Skin epidermis (tissue), 12 donors: ENCODE measurements around the gene HDGFL3.
"Not testable (repeated sequence)": the region's sequence is repeated elsewhere in the genome, so short reads cannot be mapped to it uniquely, and the experiment has no call there.

Experiments used
- H3K27ac ChIP-seq, 21 experiments: fragments of 200-600 bp; sonication (generic) in 11 of 21; one replicate each; pipeline ENCODE4 v1.5.0; 2020; ENCODE audit warnings: mild to moderate bottlenecking in 3 of 21, inconsistent platforms in 2 of 21, moderate library complexity in 2 of 21
- H3K4me3 ChIP-seq, 7 experiments: fragments of 200-600 bp; sonication (generic) in 2 of 7; one replicate each; pipeline ENCODE4 v1.5.0; 2020; ENCODE audit warnings: inconsistent platforms in 2 of 7, mild to moderate bottlenecking in 2 of 7, moderate library complexity in 1 of 7

HDGFL3 gene

DNA sequence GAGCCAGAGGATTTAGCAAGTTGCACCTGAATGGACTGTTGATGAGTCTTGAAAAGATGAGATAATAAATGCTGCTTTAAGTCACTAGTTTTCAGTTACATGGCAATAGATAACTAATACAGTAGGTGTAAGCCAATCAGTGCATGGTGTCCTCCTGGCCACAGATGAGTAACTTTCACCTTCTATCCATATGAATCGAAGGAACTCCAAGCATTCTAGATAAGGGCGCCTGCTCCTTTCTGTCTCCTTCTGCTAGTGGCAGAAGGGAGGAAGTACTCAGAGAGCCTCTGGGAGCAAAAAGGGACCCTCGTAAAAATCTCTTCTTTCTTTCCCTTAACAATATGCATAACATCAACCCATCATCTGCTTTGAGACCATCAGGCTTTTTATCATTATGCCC lies 62.9 kb downstream of the HDGFL3 start:
- no peak overlapping the region for H3K4me3 ChIP-seq
- H3K27ac ChIP-seq, result no peak overlapping the region

DNA sequence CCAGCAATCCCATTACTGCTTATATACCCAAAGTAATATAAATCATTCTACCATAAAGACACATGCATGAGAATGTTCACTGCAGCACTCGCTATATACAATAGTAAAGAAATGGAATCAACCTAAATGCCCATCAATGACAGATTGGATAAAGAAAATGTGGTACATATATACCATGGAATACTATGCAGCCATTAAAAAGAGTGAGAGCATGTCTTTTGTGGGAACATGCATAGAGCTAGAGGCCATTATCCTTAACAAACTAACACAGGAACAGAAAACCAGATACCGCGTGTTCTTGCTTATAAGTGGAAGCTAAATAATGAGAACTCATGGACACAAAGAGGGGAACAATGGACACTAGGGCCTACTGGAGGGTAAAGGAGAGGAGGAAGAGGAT lies 65.5 kb downstream of the HDGFL3 start:
- H3K27ac ChIP-seq, H3K4me3 ChIP-seq: not testable (repeated sequence)

GRCh38 chr15:83132861-83133523 lies 74.6 kb downstream of the HDGFL3 start:
- Histone ChIP-seq H3K4me3 (no peak overlapping the region), H3K27ac (no peak overlapping the region)

DNA sequence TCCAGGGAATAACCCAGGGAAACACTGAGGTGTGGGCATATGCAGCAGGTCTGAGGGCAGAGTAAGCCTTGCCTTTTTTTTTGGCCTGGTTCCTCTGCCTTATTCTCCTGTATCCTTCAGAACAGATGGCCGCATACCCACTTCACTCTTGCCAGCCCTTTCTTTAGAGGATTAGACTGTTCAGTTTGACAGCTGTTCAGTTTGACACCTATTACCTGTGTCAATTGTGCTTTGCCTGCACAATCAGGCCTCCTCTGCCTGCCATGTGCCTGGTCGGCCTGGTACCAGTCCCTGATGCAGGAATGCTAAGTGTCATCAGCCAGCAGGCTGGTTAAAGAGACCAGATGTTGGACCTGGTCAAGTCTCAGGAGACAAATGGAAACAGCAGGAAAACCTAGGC lies 77.8 kb downstream of the HDGFL3 start:
- H3K27ac ChIP-seq, result no peak overlapping the region

DNA sequence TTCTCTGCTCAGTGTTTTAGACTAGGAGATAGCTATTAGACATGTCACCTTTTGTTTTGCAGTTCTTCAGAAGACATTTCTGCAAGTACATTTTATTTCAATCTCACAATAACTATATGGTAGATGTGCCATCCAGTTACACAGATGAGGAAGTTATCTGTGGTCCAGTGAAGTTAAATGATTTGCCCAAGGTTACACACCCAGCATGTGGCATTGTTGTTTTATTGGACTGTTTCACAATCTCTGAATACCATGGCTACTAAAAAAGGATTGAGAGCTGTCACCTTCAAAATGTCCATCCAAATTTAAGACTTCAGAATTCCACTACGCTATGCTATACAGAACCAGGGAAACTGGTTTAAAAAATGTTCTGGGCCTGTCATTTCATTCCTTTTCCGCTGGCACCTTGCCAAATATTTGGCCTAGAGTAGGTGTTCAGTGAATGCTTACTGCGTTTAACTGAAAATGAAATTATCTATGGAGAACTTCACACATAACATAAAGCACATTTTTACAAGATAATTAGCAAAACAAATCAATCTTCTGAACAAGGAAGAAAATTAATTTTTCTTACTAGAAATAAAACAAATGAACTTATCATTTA lies 80.0 kb downstream of the HDGFL3 start:
- Histone ChIP-seq H3K4me3 (no peak overlapping the region), H3K27ac (no peak overlapping the region)

More for the DNA sequence above, 77.8 kb downstream of the HDGFL3 start:
- no peak overlapping the region for H3K4me3 ChIP-seq

DNA sequence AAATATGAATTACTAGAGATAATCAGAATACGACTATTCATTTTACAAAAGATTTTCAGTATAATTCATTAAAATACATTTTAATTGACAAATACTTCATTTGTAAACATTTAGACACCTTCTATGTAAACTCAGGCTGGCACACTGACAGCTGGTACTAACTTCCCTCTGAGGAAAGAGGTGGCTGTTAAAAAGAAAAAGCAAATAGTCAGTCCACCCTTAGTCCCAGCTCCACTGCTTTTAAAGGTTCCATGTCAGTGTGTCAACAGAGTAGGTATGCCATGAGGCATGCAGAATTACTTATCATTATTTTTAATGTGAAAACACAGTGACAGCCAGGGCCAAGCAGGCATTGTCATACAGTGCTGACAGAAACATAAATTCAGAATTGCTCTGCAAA lies 84.1 kb downstream of the HDGFL3 start:
- Histone ChIP-seq H3K27ac (no peak overlapping the region), H3K4me3 (no peak overlapping the region)

DNA sequence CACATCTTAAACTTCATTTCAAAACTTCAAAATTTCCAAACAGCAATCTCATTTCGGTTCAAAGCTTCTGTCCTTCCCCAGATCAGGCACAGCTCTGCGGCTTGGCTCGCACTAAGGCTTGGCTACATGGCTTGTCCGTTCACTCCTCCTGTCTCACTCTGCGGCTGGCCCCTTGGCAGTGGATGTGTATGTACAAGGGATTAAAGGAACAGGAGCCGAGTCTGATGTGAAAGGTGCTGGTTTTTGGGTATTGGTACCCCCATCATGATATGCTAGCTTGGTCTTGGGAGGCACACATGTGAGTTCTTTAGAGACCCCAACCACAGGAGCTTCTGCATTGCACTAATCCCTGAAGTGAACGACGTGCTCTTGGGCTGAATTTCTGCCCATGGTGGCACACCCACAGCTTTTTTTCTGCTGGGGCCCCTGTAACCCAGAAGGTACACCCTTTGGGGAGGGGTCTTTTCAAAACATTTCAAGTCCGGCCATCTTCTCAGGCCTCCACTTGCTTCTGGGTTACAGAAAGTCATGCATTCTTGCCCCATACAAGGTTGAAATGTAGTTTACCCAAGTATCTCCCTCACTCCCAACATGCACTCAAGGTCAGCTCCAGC lies 87.5 kb downstream of the HDGFL3 start:
- no peak overlapping the region for H3K27ac ChIP-seq

DNA sequence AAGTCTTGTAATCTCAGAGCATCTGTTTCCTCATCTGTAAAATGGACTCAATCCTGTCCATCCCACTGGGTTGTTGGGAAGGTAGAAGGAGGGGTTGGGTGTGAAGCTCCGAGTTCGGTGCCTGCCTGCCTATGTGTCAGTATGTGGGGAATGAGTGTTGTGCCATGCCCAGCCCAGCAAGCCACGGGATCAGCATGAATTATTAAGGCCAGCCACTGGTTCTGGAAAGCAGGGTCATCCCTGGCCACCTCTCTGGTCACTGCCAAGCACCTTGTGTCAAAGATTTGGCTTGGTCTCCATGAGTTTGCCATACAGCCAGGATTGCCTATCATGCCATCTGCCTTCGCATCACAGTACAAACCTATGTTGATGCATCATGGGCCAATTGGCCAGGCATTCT lies 88.7 kb downstream of the HDGFL3 start:
- H3K27ac ChIP-seq, result no peak overlapping the region

More for the DNA sequence above, 87.5 kb downstream of the HDGFL3 start:
- no peak overlapping the region for H3K4me3 ChIP-seq

GRCh38 chr15:83118291-83118827 lies 89.3 kb downstream of the HDGFL3 start:
- H3K4me3 ChIP-seq, result no peak overlapping the region
- no peak overlapping the region for H3K27ac ChIP-seq

More for the DNA sequence above, 88.7 kb downstream of the HDGFL3 start:
- H3K4me3 ChIP-seq, result no peak overlapping the region

- Histone ChIP-seq H3K27ac (no peak overlapping the region), H3K4me3 (no peak overlapping the region)
Observed at GRCh38 chr15:83115831-83116565, 91.6 kb downstream of the HDGFL3 start.

GRCh38 chr15:83115410-83115809 lies 92.2 kb downstream of the HDGFL3 start:
- H3K27ac ChIP-seq, result no peak overlapping the region

GRCh38 chr15:83114856-83115255 lies 92.8 kb downstream of the HDGFL3 start:
- no peak overlapping the region for H3K4me3 ChIP-seq
- no peak overlapping the region for H3K27ac ChIP-seq

More at GRCh38 chr15:83115410-83115809, 92.2 kb downstream of the HDGFL3 start:
- no peak overlapping the region for H3K4me3 ChIP-seq

GRCh38 chr15:83113881-83114674 lies 93.5 kb downstream of the HDGFL3 start:
- no peak overlapping the region for H3K27ac ChIP-seq

GRCh38 chr15:83112956-83113299 lies 94.7 kb downstream of the HDGFL3 start:
- H3K4me3 ChIP-seq, result no peak overlapping the region
- no peak overlapping the region for H3K27ac ChIP-seq

More at GRCh38 chr15:83113881-83114674, 93.5 kb downstream of the HDGFL3 start:
- H3K4me3 ChIP-seq, result no peak overlapping the region

DNA sequence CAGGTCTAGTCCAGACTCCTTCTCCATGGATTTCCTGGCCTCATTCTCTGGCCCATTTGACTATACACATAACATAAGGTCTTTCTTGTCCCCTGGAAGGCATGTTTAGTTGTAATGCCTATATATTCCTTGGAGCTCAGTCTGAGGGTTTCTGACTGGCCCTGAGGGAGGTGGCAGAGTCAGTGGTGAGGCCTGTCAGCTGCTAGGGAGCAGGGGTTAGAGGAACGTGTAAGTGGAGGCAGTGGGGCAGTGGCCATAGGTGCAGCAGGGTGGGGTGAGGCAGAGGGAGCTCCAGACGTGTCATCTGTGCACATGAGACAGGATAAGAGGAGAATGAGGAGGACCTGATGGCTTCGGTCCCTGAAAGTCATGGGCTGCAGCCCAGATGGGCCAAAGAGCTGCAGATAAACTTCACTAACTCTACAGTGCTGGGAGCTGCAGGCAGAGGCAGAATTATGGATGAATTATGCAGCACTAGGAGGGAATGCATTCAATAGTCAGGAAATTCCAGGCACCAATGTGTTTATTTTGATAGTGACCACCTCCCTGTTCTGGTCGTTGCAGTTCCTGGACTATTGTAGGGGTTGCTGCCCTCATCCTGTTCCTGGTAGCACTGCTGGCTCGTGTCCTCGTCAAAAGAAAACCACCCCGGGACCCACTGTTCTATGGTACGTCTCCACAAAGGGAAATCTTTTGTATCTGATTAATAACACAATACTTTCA lies 95.2 kb downstream of the HDGFL3 start:
- peak overlapping the region in 2 of 21 experiments; percentile 21 to 40 for H3K27ac ChIP-seq
- H3K4me3 ChIP-seq, result no peak overlapping the region

DNA sequence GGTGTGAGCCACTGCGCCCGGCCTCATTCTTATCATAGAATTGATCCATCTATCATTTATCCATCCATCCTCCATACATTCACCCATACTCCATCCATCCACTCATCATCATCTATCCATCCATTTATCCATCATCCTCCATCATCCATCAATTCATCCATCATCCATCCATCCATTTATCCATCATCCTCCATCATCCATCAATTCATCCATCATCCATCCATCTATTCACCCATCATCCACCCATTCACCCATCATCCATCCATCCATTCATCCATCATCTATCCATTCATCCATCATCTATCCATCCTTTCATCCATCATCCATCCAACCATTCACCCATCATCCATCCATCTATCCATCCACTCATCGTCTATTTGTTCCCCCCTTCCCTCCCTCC lies 96.5 kb downstream of the HDGFL3 start:
- H3K27ac ChIP-seq, result no peak overlapping the region
- H3K4me3 ChIP-seq, result no peak overlapping the region

DNA sequence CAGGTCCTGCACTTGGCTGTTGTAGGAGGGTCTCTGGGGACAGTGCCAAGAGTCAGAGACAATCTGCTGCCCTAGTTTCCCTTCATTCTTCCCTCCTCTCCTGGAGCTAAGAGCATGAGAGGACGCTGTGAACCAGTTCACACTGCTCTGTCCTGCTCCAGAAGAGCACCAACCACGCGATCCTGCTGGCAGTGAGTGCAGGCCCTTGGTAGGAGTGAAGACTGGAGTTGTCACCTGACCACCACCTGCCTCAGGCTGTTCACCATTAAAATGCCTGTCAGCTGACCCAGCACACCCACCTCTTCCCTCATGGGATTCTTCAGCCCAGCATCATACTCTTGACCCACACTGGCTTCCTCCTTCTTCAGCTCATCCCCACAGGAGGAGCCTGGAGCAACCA lies 97.2 kb downstream of the HDGFL3 start:
- no peak overlapping the region for H3K27ac ChIP-seq
- H3K4me3 ChIP-seq, result no peak overlapping the region

GRCh38 chr15:83109532-83109931 lies 98.1 kb downstream of the HDGFL3 start:
- peak overlapping the region in 2 of 21 experiments; percentile 25 to 78 for H3K27ac ChIP-seq
- no peak overlapping the region for H3K4me3 ChIP-seq
